GM18508 (cell line): Measurements from ENCODE around the gene SCN5A.
A peak's percentile ranks its signal among the peaks of the same experiment; 100 is the strongest.

Experiments
- ATAC-seq: cut with Tn5 transposase; IDR thresholded peaks from one replicate; pipeline ENCODE4 v1.9.1; 2021; ENCODE audit warnings: moderate number of reproducible peaks; ENCODE audit not compliant: insufficient read depth, unreplicated experiment

SCN5A gene

GRCh38 chr3:38519000-38519399 is 130.5 kb downstream of the SCN5A start:
- no peak for ATAC-seq

GRCh38 chr3:38516669-38517068 is 132.8 kb downstream of the SCN5A start:
- no peak for ATAC-seq

GRCh38 chr3:38515367-38515766 is 134.1 kb downstream of the SCN5A start:
- ATAC-seq: no peak

GRCh38 chr3:38511546-38511945 is 137.9 kb downstream of the SCN5A start:
- ATAC-seq: no peak

- ATAC-seq: no peak
Observed at GRCh38 chr3:38510631-38511030, 138.9 kb downstream of the SCN5A start.

- ATAC-seq: no peak
Observed at GRCh38 chr3:38509732-38510131, 139.8 kb downstream of the SCN5A start.

GRCh38 chr3:38507120-38507519 is 142.4 kb downstream of the SCN5A start:
- ATAC-seq: peak; percentile 97

GRCh38 chr3:38500688-38501417 is 148.6 kb downstream of the SCN5A start:
- ATAC-seq: no peak
